ENCODE data around the gene CRY2.

CRY2 gene

DNA sequence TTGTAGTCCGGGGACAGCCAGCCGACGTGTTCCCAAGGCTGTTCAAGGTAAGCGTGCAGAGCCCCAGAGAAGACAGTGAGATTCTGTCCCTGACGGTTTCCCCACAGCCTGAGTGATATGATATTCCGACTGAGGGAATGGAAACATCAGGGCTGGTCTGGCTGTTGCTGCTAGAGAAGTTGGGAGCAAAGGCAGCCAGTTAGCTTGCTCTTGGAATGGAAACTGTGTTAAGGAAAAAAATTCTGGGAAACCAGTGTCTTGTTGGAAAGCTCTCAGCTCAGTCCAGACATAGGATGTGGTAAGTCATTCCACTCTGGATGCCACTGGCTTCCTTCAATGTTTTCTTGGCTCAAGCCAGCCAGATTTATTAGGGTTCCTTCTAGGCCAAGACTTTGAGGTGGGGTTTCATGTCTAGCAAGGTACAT is 8.8 kb downstream of the CRY2 start:
- no peak overlapping the region for H3K4me3 ChIP-seq (ENCODE audit: control insufficient read depth, low read depth, low read length)
- TF ChIP-seq, protein P1, sequence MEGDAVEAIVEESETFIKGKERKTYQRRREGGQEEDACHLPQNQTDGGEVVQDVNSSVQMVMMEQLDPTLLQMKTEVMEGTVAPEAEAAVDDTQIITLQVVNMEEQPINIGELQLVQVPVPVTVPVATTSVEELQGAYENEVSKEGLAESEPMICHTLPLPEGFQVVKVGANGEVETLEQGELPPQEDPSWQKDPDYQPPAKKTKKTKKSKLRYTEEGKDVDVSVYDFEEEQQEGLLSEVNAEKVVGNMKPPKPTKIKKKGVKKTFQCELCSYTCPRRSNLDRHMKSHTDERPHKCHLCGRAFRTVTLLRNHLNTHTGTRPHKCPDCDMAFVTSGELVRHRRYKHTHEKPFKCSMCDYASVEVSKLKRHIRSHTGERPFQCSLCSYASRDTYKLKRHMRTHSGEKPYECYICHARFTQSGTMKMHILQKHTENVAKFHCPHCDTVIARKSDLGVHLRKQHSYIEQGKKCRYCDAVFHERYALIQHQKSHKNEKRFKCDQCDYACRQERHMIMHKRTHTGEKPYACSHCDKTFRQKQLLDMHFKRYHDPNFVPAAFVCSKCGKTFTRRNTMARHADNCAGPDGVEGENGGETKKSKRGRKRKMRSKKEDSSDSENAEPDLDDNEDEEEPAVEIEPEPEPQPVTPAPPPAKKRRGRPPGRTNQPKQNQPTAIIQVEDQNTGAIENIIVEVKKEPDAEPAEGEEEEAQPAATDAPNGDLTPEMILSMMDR (IDR thresholded peaks at IDR 0.05; ENCODE audit: control insufficient read depth, insufficient read depth, low read depth, low read length, missing control alignments) = no peak
- DNase-seq (ENCODE audit: low read depth) = peak; percentile 75

DNA sequence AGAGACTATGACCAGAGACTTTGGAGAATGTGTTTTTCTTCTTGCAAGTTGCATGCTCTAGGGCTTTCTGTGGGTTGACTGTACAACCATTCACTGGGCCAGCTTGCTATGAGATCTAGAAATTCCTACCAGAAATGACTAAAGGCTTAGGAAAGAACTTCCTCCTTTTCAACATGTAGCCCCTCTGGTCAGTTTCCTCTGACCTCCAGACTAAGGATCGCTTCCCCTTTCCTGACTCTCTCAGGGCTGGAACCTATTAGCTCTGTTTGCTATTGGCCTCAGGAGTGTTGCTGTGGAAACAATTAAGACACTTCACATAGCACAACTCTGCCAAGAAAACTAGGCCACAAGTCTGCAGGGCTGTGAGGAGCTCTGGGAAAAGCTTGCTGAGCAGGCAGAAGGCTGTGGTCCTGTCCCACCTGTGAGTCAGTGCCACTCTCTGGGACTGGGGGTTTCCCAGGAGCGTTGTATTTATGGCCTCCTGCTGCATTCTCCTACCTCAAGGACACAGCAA is 10.7 kb downstream of the CRY2 start:
- TF ChIP-seq, protein P1 (IDR thresholded peaks at IDR 0.05; ENCODE audit: control insufficient read depth, insufficient read depth, low read depth, low read length, missing control alignments) = no peak
- DNase-seq (ENCODE audit: low read depth) = peak; percentile 93
- no peak overlapping the region for H3K4me3 ChIP-seq (ENCODE audit: control insufficient read depth, low read depth, low read length)

DNA sequence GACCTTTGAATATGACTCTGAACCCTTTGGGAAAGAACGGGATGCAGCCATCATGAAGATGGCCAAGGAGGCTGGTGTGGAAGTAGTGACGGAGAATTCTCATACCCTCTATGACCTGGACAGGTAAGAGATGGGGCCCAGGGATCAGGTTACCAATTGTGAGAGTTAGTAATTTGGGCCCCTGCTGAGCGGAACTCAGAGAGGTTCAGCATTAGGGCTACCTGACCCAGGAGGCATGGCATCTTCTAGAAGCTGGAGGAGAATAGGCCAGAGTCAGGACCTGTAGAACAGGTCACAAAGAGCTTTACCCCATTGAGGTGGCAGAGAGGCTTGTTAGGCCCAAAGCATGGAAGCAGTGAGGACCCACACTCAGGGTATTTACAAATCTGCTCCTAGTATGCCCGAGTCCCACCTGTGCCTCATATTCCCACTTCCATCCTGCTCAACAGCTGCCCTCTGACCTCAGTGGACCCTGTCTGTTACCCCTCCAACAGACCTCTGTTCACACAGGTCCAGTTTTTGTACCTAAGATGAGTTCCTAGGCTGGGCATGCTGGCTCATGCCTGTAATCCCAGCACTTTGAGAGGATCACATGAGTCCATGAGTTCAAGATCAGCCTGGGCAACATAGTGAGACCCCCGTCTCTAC is 11.6 kb downstream of the CRY2 start:
- H3K4me3 ChIP-seq (ENCODE audit: control insufficient read depth, low read depth, low read length) = no peak overlapping the region
- DNase-seq (ENCODE audit: low read depth) = no peak
- TF ChIP-seq, protein P1 (IDR thresholded peaks at IDR 0.05; ENCODE audit: control insufficient read depth, insufficient read depth, low read depth, low read length, missing control alignments) = no peak

DNA sequence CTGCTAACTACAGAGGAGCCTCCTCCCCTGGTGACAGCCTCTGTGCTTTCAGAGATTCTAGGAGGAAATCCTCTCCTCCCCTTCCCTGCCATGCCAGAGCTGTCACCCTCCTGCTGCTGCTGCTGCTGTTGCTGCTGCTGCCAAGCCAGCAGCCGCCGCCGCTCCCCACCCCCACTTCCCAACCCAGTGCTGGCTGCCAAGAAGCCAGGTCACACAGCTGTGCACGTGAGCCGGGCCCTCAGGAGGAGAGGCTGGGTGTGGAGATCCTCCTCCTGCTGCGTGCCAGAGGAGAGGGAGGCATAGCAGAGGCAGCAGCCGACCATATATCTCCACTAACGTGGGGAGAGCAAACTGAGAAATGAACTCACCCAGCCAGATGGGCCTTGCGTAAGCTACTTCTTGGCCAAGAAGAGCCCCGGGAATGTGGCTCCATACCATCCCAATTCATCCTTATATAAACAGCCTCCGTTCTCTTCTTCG is 12.4 kb downstream of the CRY2 start:
- H3K4me3 ChIP-seq (ENCODE audit: control insufficient read depth, low read depth, low read length) = no peak overlapping the region
- peak; percentile 99 for DNase-seq (ENCODE audit: low read depth)
- TF ChIP-seq, protein P1 (IDR thresholded peaks at IDR 0.05; ENCODE audit: control insufficient read depth, insufficient read depth, low read depth, low read length, missing control alignments) = no peak

DNA sequence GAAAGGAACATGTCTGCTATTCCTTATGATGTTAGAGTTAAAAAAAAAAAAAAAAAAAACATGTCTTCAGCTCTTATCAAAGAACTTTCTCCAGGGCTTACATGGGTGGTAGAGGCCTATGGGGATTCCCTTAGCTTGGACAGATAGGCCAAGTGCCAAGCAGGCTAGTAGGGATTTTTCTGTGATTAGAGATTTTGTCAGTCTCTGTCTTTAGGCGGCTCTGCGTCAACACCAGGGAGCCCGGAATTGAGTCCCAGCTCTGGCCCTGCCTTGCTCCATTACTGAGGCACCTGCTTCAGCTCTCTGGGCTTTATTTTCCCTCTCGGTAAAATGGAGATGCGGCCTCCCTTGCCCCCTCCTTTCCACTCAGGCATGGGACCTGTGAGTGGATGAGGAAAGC is 13.1 kb downstream of the CRY2 start:
- DNase-seq (ENCODE audit: low read depth) = no peak
- TF ChIP-seq, protein P1 (IDR thresholded peaks at IDR 0.05; ENCODE audit: control insufficient read depth, insufficient read depth, low read depth, low read length, missing control alignments) = no peak
- no peak overlapping the region for H3K4me3 ChIP-seq (ENCODE audit: control insufficient read depth, low read depth, low read length)

DNA sequence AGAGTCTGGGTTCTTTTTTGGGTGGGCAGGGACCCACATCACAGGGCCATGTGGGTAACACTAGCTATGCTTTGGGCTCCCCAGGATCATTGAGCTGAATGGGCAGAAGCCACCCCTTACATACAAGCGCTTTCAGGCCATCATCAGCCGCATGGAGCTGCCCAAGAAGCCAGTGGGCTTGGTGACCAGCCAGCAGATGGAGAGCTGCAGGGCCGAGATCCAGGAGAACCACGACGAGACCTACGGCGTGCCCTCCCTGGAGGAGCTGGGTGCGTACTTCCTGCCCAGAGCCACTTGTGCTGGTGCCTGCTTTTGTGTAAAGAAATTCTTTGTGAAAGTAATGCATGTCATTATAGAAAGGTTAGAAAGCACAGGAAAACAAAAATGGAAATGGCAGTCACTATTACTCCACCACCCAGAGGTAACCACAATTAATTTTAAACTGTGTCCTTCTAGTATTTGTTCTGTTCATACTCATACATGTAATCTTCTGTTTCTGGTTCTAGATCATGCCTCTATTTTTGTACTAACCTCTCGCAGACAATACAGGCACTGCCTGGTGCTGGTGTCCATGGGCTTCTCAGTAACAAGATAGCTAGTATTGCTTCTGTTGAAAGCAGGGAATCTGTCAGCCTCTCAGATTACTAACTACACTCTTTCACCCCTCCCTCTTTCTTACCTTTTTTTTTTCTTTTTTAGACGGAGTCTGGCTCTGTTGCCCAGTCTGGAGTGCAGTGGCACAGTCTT is 13.7 kb downstream of the CRY2 start:
- no peak overlapping the region for H3K4me3 ChIP-seq (ENCODE audit: control insufficient read depth, low read depth, low read length)
- no peak for DNase-seq (ENCODE audit: low read depth)
- TF ChIP-seq, protein P1 (IDR thresholded peaks at IDR 0.05; ENCODE audit: control insufficient read depth, insufficient read depth, low read depth, low read length, missing control alignments) = no peak
